HG02973 (cell line): ENCODE measurements around the gene VGF.
A peak's percentile ranks its signal among the peaks of the same experiment; 100 is the strongest.

Source experiments
- ATAC-seq: cut with Tn5 transposase; IDR thresholded peaks from one replicate; pipeline ENCODE4 v1.9.1; 2021; ENCODE audit warnings: moderate library complexity; ENCODE audit not compliant: unreplicated experiment

VGF gene

DNA sequence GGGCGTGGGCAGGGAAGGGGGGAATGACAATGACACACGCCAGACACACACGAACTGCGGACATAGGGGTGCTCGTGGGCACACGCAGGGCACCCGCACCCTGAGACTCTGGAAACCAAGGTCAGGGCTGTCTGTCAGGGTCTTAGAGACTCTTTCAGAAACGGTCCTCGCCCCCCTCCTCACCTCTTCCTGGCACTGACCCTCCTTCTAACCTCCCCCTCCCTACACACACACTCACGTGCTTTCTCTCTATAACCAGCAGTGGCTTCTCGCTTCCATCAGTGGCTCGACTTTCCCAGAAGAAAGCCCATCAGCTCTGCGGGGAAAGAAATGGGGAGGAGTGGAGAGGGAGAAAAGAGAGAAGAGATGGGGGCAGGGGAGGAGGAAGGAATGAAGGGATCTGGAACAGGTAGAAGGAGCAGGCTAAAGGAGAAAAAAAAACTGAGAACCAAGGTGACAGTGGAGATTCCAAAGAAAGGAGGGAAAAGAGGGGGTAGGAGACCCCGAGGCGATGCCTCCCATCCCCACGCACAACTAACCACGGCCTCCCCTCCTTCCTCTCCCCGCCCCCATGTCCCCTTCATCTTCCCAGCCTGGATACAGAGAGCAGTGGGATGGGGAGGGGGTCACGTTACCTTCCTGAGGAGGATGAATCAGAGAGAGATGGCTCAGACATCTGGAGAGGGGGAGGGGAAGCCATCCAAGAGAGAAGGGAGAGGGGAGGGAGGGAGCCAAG lies 1.7 kb upstream of the VGF start:
- no peak for ATAC-seq

- no peak for ATAC-seq
These were observed 1.2 kb upstream of the VGF start for GRCh38 chr7:101166648-101166908.

DNA sequence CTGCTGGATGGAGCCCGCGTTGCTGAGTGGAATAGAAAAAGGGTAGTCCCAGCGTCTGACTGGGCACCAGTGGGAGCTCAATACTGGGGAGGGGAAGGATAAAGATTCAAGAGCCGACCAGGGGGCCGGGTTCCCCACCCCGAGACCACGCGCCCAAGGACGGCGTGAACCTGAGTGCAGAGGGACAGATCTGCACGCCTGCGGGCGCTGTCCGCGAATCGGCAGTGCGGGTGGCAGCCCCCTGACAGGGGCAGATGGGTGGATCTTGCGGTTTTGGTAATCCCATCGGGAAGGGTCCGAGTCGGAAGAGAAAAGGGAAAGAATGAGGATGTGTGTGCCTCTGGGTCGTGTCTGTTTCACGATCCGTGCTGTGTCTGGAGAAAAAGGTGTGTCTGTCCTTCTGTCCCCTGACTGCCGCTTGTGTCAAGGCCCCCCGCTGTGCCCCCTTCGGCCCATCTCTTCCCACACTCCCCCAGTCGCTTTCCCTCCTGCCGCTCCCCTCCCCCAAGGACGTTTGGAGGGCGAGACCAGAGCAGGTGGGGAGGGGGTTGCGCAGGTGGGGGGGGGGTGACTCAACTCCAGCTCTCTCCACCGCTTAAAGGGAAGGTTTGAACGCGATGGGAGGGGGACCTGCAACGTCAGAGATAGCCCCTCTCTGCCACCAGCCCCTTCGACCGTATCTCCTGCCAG lies 734 bp upstream of the VGF start:
- no peak for ATAC-seq

- ATAC-seq = no peak
These were observed 1.1 kb downstream of the VGF start for GRCh38 chr7:101164071-101164840.

GRCh38 chr7:101163279-101164070 lies 1.9 kb downstream of the VGF start:
- no peak for ATAC-seq

GRCh38 chr7:101162551-101163278 lies 2.7 kb downstream of the VGF start:
- ATAC-seq = no peak

DNA sequence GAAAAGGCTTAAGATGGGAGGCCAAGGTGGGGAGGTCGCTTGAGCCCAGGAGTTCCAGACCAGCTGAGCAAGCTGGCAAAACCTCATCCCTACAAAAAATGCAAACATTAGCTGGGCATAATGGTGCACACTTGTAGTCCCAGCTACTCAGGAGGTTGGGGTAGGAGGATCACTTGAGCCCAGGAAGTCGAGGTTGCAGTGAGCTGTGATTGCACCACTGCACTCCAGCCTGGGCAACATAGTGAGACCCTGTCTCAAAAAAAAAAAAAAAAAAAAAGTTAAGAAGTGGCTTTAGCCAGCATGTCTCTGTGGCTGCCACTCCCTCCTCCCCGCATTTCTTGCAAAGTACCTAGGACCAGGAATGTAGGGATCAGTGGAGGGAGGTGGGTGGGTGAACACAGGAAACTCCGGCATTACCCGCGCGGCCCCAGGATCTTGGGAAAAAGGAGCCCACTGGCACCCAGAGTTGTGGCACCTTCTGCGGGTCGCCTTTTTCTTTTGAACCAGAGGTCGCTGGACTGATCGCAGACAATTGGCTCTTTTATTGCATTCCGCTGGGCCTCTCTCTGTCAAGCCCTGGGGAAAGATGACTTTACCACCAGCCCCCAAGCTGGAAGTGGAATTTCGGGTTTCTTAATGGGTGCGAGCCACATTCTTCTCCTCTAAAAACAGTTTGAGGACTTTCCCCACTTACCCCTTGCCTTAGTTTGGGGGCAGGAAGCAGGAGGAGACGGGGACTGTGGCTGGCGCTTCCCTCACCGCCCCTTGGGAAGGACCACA lies 3.5 kb downstream of the VGF start:
- no peak for ATAC-seq

DNA sequence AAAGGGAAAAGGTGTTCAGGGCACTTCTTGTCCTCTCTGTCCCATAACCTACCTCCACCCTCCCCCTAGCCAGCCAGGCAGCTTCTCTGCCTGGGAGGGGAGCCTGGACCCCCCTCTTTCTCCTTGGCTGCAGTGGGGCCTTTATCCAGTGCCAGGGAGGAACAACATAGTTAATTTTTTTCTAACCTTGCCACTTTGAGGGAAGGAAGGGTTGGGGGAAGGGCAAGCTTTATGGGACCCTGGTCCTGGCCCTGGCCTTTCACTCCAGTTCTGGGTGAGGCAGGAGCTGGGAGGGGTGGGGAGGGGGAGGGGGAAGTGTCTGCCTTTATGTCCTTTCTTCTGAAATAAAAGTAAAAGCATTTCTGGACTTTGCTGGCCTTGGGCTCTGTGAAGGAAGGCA lies 4.5 kb downstream of the VGF start:
- no peak for ATAC-seq

DNA sequence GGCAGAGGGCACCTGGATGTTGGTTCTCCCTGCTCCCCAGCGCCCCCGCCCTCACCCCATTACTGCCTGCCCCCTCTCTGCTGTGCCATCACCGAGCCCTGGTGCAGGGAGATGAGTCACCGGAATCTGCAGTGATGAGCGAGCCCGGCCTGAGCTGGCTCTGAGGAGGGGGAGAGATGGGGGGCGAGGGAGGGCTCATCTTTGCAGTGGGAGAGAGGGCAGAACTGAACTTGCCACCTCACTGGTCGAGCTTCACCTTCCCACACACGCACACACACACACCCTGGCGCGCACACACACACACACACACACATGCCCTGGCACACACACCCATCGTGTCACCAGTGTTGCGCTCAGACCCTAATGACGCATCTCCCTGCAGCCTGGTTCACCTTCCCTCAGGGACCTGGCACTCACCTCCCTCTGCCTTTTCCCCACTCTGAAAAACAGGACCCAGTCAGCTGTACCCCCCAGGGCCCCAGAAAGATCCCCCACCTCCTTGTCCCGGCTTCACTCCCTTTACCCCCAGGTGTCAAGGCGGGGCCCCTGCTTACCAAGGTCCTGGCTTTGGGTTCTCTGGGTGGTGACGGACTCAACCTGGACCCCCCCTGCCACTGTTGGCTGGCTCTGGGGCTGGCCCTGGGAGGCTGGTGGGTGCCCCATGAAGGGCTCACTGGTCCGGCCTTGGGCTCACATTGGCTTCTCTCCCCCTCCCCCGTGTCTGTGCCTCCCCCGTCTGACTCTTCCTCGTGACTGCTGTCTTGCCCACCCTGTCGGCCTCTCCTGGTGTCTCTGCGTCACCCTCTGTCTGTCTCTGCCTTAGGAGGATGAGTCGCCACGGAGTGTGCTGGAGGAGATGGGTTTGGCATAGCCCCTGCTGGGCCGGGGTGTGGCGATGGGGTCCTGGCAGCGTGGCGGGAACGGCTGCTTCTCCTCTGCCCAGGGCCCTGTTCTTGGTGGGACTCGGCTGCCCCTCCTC lies 5.4 kb downstream of the VGF start:
- ATAC-seq = no peak

DNA sequence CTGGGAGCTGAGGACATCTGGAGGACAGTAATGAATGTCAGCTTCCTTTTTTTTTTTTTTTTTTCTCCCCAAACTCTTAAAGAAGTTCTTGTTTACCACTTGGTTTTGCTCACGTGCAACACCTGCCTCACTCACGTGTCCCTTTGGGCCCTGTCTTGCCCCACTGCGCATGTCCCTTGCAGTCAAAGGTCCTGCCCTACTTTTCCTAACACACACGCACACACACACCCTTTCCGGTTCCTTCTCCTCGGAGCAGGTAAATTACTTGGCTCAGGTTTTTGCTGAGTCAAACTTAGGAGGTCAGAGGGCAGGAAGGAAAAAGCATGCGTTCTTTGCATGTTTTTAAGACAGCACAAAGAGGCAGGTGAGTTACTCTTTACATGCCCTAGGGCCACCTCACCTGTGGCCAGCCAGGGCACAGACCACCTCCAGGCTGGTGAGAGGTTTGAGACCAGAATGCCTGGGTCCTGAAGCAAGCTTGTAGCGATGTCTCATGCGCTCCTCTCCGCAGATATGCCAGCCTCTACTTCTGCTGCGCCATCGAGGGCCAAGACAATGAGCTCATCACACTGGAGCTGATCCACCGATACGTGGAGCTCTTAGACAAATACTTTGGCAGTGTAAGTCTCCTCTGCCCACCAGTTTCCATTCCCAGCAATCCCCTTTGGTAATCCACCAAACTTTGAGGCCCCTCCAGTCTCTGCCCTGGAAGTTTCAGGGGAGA lies 8.3 kb downstream of the VGF start:
- ATAC-seq = no peak

DNA sequence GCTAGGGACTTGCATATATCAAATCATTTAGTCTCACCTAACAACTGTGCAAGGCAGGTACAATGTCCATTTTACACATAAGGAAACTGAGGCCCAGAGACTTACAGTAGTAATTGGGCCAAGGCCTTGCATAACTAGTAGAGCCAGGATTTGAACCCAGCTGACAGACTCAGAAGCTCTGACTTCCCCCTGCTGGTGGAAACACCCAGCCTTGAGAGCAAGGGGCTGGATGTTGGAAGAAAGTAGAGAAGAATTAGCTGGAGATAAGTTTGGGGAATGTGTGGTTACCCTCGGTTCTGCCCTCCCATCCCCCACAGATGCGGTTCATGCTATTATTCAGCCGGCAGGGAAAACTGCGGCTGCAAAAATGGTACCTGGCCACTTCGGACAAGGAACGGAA lies 9.1 kb downstream of the VGF start:
- no peak for ATAC-seq

DNA sequence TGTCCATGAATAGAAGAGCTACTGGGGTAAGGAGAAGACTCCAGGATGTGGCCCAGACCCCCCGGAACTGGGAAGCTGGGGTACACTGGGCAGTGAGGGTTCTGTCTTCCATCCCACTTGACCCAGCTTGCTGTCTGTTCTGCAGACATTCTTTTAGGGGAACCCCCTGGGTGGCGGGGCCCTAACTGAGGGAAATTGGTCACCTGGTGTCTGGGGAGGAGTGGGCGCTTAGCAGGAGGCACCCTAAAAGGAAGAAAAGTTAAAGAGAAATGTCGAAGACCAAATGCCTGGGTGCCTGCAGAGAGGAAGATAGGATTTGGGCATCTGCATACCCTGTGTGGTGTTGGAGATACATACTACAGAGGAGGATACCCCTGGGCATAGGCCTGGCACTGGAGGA lies 10.1 kb downstream of the VGF start:
- ATAC-seq = no peak

GRCh38 chr7:101154693-101155102 lies 10.7 kb downstream of the VGF start:
- ATAC-seq = no peak

- ATAC-seq = peak; percentile 63
These were observed 11.2 kb downstream of the VGF start, which contains the start of gene AP1S1 for GRCh38 chr7:101153969-101154692. Gene AP1S1 (plus strand): TSS chr7:101154476. CDS start chr7:101154515, 39 bp downstream.

- ATAC-seq = no peak
These were observed 13.3 kb downstream of the VGF start for GRCh38 chr7:101151908-101152651.

DNA sequence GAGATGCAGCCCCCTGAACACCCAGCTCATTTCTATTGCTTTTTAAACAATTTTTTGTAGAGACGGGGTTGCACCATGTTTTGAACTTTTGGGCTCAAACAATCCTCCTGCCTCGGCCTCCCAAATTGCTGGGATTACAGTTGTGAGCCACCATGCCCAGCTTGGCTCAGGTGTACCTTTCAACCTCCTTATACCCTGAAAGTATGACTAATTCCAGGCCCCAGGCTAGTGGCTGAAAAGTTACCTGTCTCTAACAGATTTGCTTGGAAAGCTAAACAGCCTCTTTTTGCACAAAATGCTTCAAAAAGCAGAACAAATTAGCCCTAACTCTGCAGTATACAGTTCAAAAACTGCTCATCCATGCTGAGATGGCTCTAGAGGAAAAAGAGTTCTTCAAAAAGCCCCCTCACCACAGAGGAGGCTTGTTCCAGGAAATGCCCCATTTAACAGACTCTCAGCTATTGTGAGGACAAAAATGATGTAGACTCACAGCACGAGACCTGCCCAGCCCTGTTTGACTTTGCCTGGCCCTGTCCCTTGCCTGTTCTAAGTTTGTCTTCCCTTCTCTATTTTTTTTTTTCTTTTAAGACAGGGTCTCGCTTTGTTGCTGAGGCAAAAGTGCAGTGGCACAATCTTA lies 24.5 kb downstream of the VGF start:
- no peak for ATAC-seq
